DOHH2 (cell line): ENCODE results near the gene P3H3.

ENCODE experiments used
- H3F3A ChIP-seq: fragments of 200-600 bp; sonication (generic), shearing (Covaris generic); 2 replicates; pipeline ENCODE4 v1.6.0; 2016; ENCODE audit warnings: antibody characterized with exemption, mild to moderate bottlenecking; ENCODE audit not compliant: control insufficient read depth, insufficient read depth
- H3K27ac ChIP-seq: fragments of 200-600 bp; sonication (generic); 2 replicates; pipeline ENCODE4 v1.5.1; 2014; ENCODE audit warnings: low read depth, mild to moderate bottlenecking, low read length, moderate library complexity
- H3K27me3 ChIP-seq: fragments of 200-600 bp; sonication (generic); 2 replicates; pipeline ENCODE4 v1.6.1; 2014; ENCODE audit warnings: mild to moderate bottlenecking, low read length, mixed read lengths; ENCODE audit not compliant: control insufficient read depth
- H3K36me3 ChIP-seq: fragments of 200-600 bp; sonication (generic); 2 replicates; pipeline ENCODE4 v1.6.1; 2014; ENCODE audit warnings: mild to moderate bottlenecking, low read length, moderate library complexity, mixed read lengths; ENCODE audit not compliant: control insufficient read depth
- H3K4me1 ChIP-seq: fragments of 200-600 bp; sonication (generic); 2 replicates; pipeline ENCODE4 v1.6.1; 2014; ENCODE audit warnings: mild to moderate bottlenecking, low read length, mixed read lengths; ENCODE audit not compliant: control insufficient read depth
- H3K4me2 ChIP-seq: fragments of 200-600 bp; sonication (generic); 2 replicates; pipeline ENCODE4 v1.6.0; 2014; ENCODE audit warnings: mild to moderate bottlenecking, low read length, moderate library complexity
- H3K4me3 ChIP-seq: fragments of 200-600 bp; sonication (generic); 2 replicates; pipeline ENCODE4 v1.5.1; 2014; ENCODE audit warnings: mild to moderate bottlenecking, low read length, mixed read lengths
- H3K79me2 ChIP-seq: fragments of 200-600 bp; sonication (generic); 2 replicates; pipeline ENCODE4 v1.6.1; 2014; ENCODE audit warnings: mild to moderate bottlenecking, low read length, mixed read lengths; ENCODE audit not compliant: control insufficient read depth
- H3K9me2 ChIP-seq: fragments of 200-600 bp; sonication (generic); replicated peaks from 2 replicates; pipeline ENCODE4 v1.6.1; 2014; ENCODE audit warnings: mild to moderate bottlenecking, low read length, mixed read lengths; ENCODE audit not compliant: control insufficient read depth
- H3K9me3 ChIP-seq: fragments of 200-600 bp; sonication (generic); 2 replicates; pipeline ENCODE4 v1.6.1; 2014; ENCODE audit warnings: antibody characterized with exemption, low read length, mixed read lengths; ENCODE audit not compliant: control insufficient read depth, insufficient read depth
- H4K20me1 ChIP-seq: fragments of 200-600 bp; sonication (generic); 2 replicates; pipeline ENCODE4 v1.6.0; 2014; ENCODE audit warnings: low read depth, mild to moderate bottlenecking, antibody characterized with exemption, low read length, moderate library complexity; ENCODE audit not compliant: control insufficient read depth, insufficient read depth
- CTCF ChIP-seq: fragments of 200-600 bp; sonication (generic); IDR thresholded peaks from one replicate; pipeline ENCODE4 v1.5.1; 2014; ENCODE audit warnings: antibody characterized with exemption, mild to moderate bottlenecking, low read depth, low read length; ENCODE audit not compliant: poor library complexity, severe bottlenecking
- EZH2phosphoT487 ChIP-seq: fragments of 200-600 bp; sonication (generic); IDR thresholded peaks from 2 replicates; pipeline ENCODE4 v1.6.1; 2017; ENCODE audit warnings: borderline replicate concordance, mild to moderate bottlenecking, antibody characterized with exemption, low read length, moderate library complexity, mixed read lengths

P3H3 gene

DNA sequence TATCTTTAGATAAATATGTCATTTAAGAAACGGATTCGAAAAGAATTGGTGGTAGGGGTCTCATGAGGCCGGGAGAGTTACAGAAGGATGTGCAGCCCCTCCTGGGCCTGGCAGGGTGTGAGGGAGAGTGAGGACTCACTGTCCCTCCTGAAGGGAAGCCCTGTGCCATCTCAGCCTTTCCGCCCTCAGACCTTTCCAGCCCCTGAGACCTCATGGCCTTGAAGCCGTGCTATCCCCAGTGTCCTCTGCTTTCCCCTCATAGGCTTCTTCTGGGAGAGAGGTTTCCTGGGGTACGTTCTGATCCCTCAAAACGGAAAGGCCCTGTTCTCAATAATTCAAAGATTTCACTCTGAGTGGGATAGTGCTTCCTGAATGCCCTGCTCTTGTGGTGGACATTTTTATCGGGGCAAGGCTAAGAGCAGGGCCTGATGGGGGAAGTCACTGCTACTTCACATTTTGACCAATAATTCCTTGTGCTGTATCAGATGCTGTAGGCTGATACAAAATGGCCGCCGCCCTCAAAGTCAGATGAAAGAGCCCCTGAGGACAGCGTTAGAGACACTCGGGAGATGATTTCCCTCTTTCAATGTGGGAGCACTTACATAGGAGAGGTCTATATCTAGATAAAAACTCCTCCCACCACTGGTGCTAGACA, 37.6 kb upstream of the P3H3 start:
- TF ChIP-seq CTCF (no peak), EZH2phosphoT487 (no peak)
- Histone ChIP-seq H3K27me3 (peaks cover 43% of the 10 kb centered on the region), H3K36me3 (no peaks in the 10 kb centered on the region), H3K27ac (no peak overlapping the region), H3K4me3 (no peak overlapping the region), H3K9me2 (no peaks in the 10 kb centered on the region), H3K9me3 (no peaks in the 10 kb centered on the region), H3F3A (no peaks in the 10 kb centered on the region), H4K20me1 (no peaks in the 10 kb centered on the region), H3K4me2 (no peak overlapping the region), H3K79me2 (no peaks in the 10 kb centered on the region), H3K4me1 (peaks cover 13% of the 10 kb centered on the region)

- Histone ChIP-seq H3K4me2 (no peak overlapping the region), H3K4me3 (no peak overlapping the region), H4K20me1 (no peaks in the 10 kb centered on the region), H3F3A (no peaks in the 10 kb centered on the region), H3K27ac (no peak overlapping the region), H3K9me3 (no peaks in the 10 kb centered on the region), H3K9me2 (no peaks in the 10 kb centered on the region), H3K4me1 (peaks cover 13% of the 10 kb centered on the region), H3K79me2 (no peaks in the 10 kb centered on the region), H3K36me3 (no peaks in the 10 kb centered on the region), H3K27me3 (peaks cover 42% of the 10 kb centered on the region)
- TF ChIP-seq EZH2phosphoT487 (no peak), CTCF (no peak)
Measured at GRCh38 chr12:6791931-6792520, 36.2 kb upstream of the P3H3 start.

DNA sequence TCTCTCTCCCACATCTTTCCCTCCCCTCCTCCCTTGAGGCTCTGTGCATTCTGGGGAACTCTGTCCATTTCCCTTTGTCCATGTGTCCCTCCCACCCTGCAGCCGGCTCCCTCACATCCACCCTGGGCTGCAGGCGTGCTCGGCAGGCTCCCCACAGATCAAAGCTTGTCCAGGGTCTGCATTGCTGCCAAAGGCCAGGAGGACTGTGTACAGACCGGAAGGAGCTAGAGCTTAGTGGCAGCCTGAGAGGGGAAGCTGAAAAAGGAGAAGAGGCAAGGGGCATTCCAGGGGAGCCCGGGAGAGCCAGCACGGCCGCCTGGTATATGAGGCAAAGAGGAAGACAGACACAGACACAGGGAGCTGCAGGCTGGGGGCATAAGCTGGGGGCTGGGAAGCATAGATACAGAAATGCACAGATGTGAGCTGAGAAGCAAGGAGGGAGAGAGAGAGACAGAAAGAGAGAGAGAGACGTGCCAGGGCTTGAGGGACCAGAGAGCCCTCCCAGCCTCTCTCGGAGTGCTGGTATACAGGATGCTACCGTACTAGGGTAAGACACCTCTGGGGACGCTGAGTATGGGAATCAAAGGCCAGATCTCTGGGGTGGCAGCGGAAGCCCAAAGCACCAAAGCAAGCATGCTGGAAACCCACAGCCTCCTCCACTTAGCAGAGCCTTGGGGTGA, 35.5 kb upstream of the P3H3 start:
- Histone ChIP-seq H3K27me3 (peaks cover 44% of the 10 kb centered on the region), H3F3A (no peaks in the 10 kb centered on the region), H3K4me1 (peaks cover 13% of the 10 kb centered on the region), H3K79me2 (no peaks in the 10 kb centered on the region), H3K27ac (no peak overlapping the region), H3K4me3 (no peak overlapping the region), H3K9me3 (no peaks in the 10 kb centered on the region), H3K36me3 (no peaks in the 10 kb centered on the region), H4K20me1 (no peaks in the 10 kb centered on the region), H3K9me2 (no peaks in the 10 kb centered on the region), H3K4me2 (peak overlapping the region; percentile 20; the same call in 1 of the 2 replicates)
- TF ChIP-seq EZH2phosphoT487 (no peak), CTCF (no peak)
